ENCODE measurements around the gene NUP155. TPM values are rescaled to one million over a fixed set of nuclear protein-coding genes. Genes with fewer than 3 reads are reported as not detected.
A peak's percentile ranks its signal among the peaks of the same experiment; 100 is the strongest.
"Not testable (repeated sequence)": the region's sequence is repeated elsewhere in the genome, so short reads cannot be mapped to it uniquely, and the experiment has no call there.

Gene NUP155
- total RNA-seq, 3 donors from 2014 or later (not counting 1 experiment from before 2014, with no cell fraction given), result 21.1 to 29.0 (median 27.9) TPM

DNA sequence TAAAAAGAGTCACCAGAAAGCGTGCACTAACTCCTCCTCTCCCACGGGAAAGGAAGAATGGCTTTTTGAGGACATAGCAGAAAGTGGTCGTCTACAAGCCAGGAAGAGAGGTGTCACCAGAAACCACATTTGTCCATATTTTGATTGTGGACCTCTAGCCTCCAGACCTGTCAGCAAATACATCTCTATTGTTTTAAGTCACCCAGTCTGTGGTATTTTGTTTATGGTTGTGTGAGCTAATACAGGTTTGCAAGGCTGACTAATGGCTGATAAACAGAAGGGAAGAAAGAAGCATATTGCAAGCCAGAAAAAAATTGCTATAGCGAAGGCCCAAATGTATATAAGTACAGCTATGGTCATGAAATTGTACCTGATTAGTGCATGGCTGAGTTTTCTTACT, 29.6 kb upstream of the NUP155 start:
- Histone ChIP-seq H3K27me3 (ENCODE audit: control insufficient read depth, insufficient read depth, low read length) (no peaks in the 10 kb centered on the region), H3K27ac (ENCODE audit: low read length) (no peak overlapping the region), H3K36me3 (ENCODE audit: control insufficient read depth, insufficient read depth, low read length) (peaks cover 13% of the 10 kb centered on the region), H3K9me3 (ENCODE audit: control insufficient read depth, insufficient read depth, low read length) (no peaks in the 10 kb centered on the region), H3K4me3 (ENCODE audit: low read length) (no peak overlapping the region), H3K4me1 (ENCODE audit: control insufficient read depth, insufficient read depth, low read length) (no peaks in the 10 kb centered on the region)
- Mint-ChIP-seq H3K27me3 (ENCODE audit: low read depth in 2 of 2) (no peaks in the 10 kb centered on the region), H3K4me1 (no peaks in the 10 kb centered on the region), H3K9me3 (no peaks in the 10 kb centered on the region), H3K4me3 (no peak overlapping the region), H3K27ac (no peak overlapping the region), H3K36me3 (peaks cover 8% of the 10 kb centered on the region)
- TF ChIP-seq, protein P1, sequence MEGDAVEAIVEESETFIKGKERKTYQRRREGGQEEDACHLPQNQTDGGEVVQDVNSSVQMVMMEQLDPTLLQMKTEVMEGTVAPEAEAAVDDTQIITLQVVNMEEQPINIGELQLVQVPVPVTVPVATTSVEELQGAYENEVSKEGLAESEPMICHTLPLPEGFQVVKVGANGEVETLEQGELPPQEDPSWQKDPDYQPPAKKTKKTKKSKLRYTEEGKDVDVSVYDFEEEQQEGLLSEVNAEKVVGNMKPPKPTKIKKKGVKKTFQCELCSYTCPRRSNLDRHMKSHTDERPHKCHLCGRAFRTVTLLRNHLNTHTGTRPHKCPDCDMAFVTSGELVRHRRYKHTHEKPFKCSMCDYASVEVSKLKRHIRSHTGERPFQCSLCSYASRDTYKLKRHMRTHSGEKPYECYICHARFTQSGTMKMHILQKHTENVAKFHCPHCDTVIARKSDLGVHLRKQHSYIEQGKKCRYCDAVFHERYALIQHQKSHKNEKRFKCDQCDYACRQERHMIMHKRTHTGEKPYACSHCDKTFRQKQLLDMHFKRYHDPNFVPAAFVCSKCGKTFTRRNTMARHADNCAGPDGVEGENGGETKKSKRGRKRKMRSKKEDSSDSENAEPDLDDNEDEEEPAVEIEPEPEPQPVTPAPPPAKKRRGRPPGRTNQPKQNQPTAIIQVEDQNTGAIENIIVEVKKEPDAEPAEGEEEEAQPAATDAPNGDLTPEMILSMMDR (IDR thresholded peaks at IDR 0.05), result no peak
- no peak for DNase-seq
- ATAC-seq, result no peak
- WGBS (ENCODE audit: insufficient coverage), result 88% methylated on average over 3 of the region's 4 CpGs
- intact Hi-C loops (cut with micrococcal nuclease), result no loop called here

DNA sequence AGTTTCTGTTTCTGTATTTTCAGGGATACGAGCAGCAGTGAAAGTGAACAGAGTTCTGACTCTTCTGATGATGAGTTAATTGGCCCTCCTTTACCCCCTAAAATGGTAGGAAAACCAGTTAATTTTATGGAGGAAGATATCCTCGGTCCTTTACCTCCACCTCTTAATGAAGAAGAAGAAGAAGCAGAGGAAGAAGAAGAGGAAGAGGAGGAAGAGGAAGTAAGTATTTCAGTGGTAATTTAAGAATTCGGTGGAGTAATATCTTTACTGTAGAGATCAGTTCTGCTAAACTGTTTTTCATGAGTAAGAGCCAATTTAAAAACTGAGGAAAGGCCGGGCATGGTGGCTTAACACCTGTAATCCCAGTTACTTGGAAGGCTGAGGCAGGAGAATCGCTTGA, 25.4 kb upstream of the NUP155 start:
- Histone ChIP-seq H3K27me3 (ENCODE audit: control insufficient read depth, insufficient read depth, low read length) (no peaks in the 10 kb centered on the region), H3K4me1 (ENCODE audit: control insufficient read depth, insufficient read depth, low read length) (no peaks in the 10 kb centered on the region), H3K9me3 (ENCODE audit: control insufficient read depth, insufficient read depth, low read length) (no peaks in the 10 kb centered on the region), H3K36me3 (ENCODE audit: control insufficient read depth, insufficient read depth, low read length) (peaks cover 31% of the 10 kb centered on the region), H3K27ac (ENCODE audit: low read length) (no peak overlapping the region), H3K4me3 (ENCODE audit: low read length) (no peak overlapping the region)
- 90% methylated on average over 4 of the region's 5 CpGs for WGBS (ENCODE audit: insufficient coverage)
- Mint-ChIP-seq H3K4me3 (no peak overlapping the region), H3K27me3 (ENCODE audit: low read depth in 2 of 2) (no peaks in the 10 kb centered on the region), H3K36me3 (peaks cover 15% of the 10 kb centered on the region), H3K27ac (no peak overlapping the region), H3K4me1 (peaks cover 0 to 3% of the 10 kb centered on the region in 2 donors), H3K9me3 (no peaks in the 10 kb centered on the region)
- intact Hi-C loops (cut with micrococcal nuclease), result no loop called here
- TF ChIP-seq, protein P1 (IDR thresholded peaks at IDR 0.05), result no peak
- DNase-seq (no peak), ATAC-seq (no peak)

DNA sequence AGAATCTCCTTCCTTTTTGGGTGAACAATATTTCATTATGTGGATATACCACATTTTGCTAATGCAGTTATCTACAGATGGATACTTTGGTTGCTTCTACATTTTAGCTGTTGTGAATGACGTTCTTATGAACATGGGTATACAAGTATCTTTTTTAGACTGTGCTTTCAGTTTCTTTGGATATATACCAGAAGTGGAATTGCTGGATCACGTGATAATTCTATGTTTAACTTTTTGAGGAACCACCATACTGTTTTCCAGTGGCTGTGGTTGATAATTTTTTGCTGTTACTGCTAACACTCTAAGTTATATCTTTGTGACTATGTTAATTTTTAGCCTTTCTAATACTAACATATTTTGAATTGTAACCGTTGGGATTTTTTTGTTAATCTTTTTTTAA, 20.7 kb upstream of the NUP155 start:
- Mint-ChIP-seq H3K27ac (no peak overlapping the region), H3K9me3 (no peaks in the 10 kb centered on the region), H3K36me3 (peaks cover 14% of the 10 kb centered on the region), H3K4me3 (no peak overlapping the region), H3K4me1 (peaks cover 6 to 13% of the 10 kb centered on the region in 2 donors), H3K27me3 (ENCODE audit: low read depth in 2 of 2) (no peaks in the 10 kb centered on the region)
- Histone ChIP-seq H3K36me3 (ENCODE audit: control insufficient read depth, insufficient read depth, low read length) (peaks cover 26% of the 10 kb centered on the region), H3K27ac (ENCODE audit: low read length) (no peak overlapping the region), H3K27me3 (ENCODE audit: control insufficient read depth, insufficient read depth, low read length) (no peaks in the 10 kb centered on the region), H3K4me1 (ENCODE audit: control insufficient read depth, insufficient read depth, low read length) (no peaks in the 10 kb centered on the region), H3K9me3 (ENCODE audit: control insufficient read depth, insufficient read depth, low read length) (no peaks in the 10 kb centered on the region), H3K4me3 (ENCODE audit: low read length) (no peak overlapping the region)
- DNase-seq (no peak), ATAC-seq (no peak)
- intact Hi-C loops (cut with micrococcal nuclease), result no loop called here
- WGBS (ENCODE audit: insufficient coverage), result 58% methylated on average over 2 of the region's 3 CpGs
- TF ChIP-seq, protein P1 (IDR thresholded peaks at IDR 0.05), result no peak

DNA sequence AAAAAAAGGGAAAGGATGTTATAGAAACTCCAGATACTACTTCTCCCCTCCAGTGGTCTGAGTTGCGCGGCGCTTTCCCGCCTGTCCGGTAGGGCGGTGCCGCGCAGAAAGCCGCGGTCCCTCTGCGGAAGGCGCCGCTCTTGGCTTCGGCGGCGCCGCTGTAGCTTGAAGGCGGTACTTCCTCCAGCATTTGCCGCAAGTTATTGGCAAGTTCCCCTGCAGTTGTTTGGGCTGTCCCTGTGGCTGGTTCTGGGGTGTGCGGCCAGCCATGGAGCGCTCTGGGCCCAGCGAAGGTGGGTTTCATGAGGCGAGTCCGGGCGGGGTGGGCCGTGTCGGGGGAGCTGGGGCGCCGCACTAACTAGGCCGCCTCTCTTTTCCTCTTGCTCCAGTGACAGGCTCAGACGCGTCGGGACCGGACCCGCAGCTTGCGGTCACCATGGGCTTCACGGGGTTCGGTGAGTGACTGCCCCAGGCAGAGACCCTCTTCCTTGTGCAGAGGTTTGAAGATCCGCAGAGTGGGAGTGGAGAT, 8.3 kb upstream of the NUP155 start, which contains the start of gene WDR70:
TSS of gene WDR70 (plus strand) at position 219 of the 529 bp plus-strand sequence. CDS start at position 269, 50 bp downstream.
- TF ChIP-seq, protein P1 (IDR thresholded peaks at IDR 0.05), result peak; percentile 36
- H3K27ac ChIP-seq (ENCODE audit: low read length), result peak within 1 kb of the TSS; percentile 15
- H3K36me3 Mint-ChIP-seq, result not testable (repeated sequence)

DNA sequence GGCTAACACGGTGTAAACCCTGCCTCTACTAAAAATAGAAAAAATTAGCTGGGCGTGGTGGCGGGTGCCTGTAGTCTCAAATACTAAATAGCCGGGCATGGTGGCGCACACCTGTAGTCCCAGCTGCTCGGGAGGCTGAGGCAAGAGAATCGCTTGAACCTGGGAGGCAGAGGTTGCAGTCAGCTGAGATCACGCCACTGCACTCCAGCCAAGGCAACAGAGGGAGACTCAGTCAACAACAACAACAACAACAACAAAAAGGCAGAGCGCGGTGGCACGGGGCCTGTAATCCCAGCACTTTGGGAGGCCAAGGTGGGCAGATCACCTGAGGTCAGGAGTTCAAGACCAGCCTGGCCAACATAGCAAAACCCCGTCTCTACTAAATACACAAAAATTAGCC, 7.2 kb upstream of the NUP155 start:
- not testable (repeated sequence) for H3K9me3 Mint-ChIP-seq; H3K36me3 ChIP-seq (ENCODE audit: control insufficient read depth, insufficient read depth, low read length); H3K4me3 ChIP-seq (ENCODE audit: low read length); H3K27me3 ChIP-seq (ENCODE audit: control insufficient read depth, insufficient read depth, low read length); H3K27ac ChIP-seq (ENCODE audit: low read length); H3K4me1 Mint-ChIP-seq; H3K36me3 Mint-ChIP-seq; H3K4me1 ChIP-seq (ENCODE audit: control insufficient read depth, insufficient read depth, low read length); DNase-seq; ATAC-seq; H3K27me3 Mint-ChIP-seq (ENCODE audit: low read depth in 2 of 2); H3K9me3 ChIP-seq (ENCODE audit: control insufficient read depth, insufficient read depth, low read length)
- H3K27ac Mint-ChIP-seq, result peak overlapping the region in 1 of 2 donors; percentile 33
- intact Hi-C loops (cut with micrococcal nuclease), result loop anchor here (10.0 kb wide), 1 partner anchor 1133 kb away; the partner anchor contains the start of gene NADK2
- H3K4me3 Mint-ChIP-seq, result peak overlapping the region; percentile 52
- WGBS (ENCODE audit: insufficient coverage), result 94% methylated on average over 12 of the region's 12 CpGs

More for the DNA sequence above, 8.3 kb upstream of the NUP155 start, which contains the start of gene WDR70:
- H3K27me3 Mint-ChIP-seq (ENCODE audit: low read depth in 2 of 2); H3K36me3 ChIP-seq (ENCODE audit: control insufficient read depth, insufficient read depth, low read length); H3K4me1 Mint-ChIP-seq; H3K4me1 ChIP-seq (ENCODE audit: control insufficient read depth, insufficient read depth, low read length); H3K9me3 ChIP-seq (ENCODE audit: control insufficient read depth, insufficient read depth, low read length); H3K27me3 ChIP-seq (ENCODE audit: control insufficient read depth, insufficient read depth, low read length); H3K9me3 Mint-ChIP-seq: not testable (repeated sequence)
- Mint-ChIP-seq H3K4me3 (peak within 1 kb of the TSS; percentile 95), H3K27ac (peak within 1 kb of the TSS; percentile 73 to 85)
- WGBS (ENCODE audit: insufficient coverage), result under 1% methylated on average over 39 of the region's 39 CpGs
- DNase-seq (peak; percentile 67 to 89), ATAC-seq (peak; percentile 97 to 99 (median 98))
- intact Hi-C loops (cut with micrococcal nuclease), result loop anchor here (10.0 kb wide), 1 partner anchor 1134 kb away; the partner anchor contains the start of gene NADK2
- H3K4me3 ChIP-seq (ENCODE audit: low read length), result peak within 1 kb of the TSS; percentile 68

Data from natural killer cell (primary cell).